Spleen (tissue), 7 donors: Measurements from ENCODE around the gene GPR34.

Experiments
- CTCF ChIP-seq, 11 experiments: fragments of 200-600 bp in 7 of 11; fragments of 450-650 bp in 4 of 11; sonication (generic) in 4 of 11; IDR thresholded peaks in 8 of 11; conservative IDR thresholded peaks in 3 of 11; 1 replicate in 7 of 11; 2 replicates in 4 of 11; pipeline versions ENCODE4 v1.4.0 to v1.8.0; 2016 to 2021; ENCODE audit warnings: antibody characterized with exemption in 11 of 11, inconsistent platforms in 4 of 11, mild to moderate bottlenecking in 1 of 11
- POLR2A ChIP-seq, 3 donors: fragments of 450-650 bp; IDR thresholded peaks; one replicate each; pipeline ENCODE4 v1.5.1; 2017; ENCODE audit warnings: antibody characterized with exemption in 3 of 3, mild to moderate bottlenecking in 1 of 3
- POLR2AphosphoS5 ChIP-seq, 3 donors: sonication (generic); formaldehyde crosslinking; IDR thresholded peaks; one replicate each; pipeline ENCODE4 v1.5.1; 2017; ENCODE audit warnings: antibody characterized with exemption in 3 of 3
- donor health status: DM: no; HTN: no; CAD: no; lungs with moderate emphysema.
- donor health status: DM: no; HTN: no; CAD: no.
- donor health status: DM: no; HTN: no; CAD: no.

- TF ChIP-seq CTCF (IDR thresholded peaks at IDR 0.05 in 8 of 11, conservative IDR thresholded peaks at IDR 0.05 in 3 of 11) (no peak), POLR2A (IDR thresholded peaks at IDR 0.05) (no peak), POLR2AphosphoS5 (IDR thresholded peaks at IDR 0.05) (no peak)
Observed at GRCh38 chrX:41684940-41685339, 3.8 kb upstream of the GPR34 start.
